NT2/D1 (cell line): ENCODE data around the gene MEN1.

Experiments
- SUZ12 ChIP-seq: IDR thresholded peaks from 2 replicates; pipeline ENCODE4 v1.6.1; 2011; ENCODE audit not compliant: insufficient read length, insufficient read depth; ENCODE audit errors: extremely low read depth
- YY1 ChIP-seq: IDR thresholded peaks from 2 replicates; pipeline ENCODE4 v1.6.1; 2011; ENCODE audit not compliant: insufficient read length, insufficient read depth

DNA sequence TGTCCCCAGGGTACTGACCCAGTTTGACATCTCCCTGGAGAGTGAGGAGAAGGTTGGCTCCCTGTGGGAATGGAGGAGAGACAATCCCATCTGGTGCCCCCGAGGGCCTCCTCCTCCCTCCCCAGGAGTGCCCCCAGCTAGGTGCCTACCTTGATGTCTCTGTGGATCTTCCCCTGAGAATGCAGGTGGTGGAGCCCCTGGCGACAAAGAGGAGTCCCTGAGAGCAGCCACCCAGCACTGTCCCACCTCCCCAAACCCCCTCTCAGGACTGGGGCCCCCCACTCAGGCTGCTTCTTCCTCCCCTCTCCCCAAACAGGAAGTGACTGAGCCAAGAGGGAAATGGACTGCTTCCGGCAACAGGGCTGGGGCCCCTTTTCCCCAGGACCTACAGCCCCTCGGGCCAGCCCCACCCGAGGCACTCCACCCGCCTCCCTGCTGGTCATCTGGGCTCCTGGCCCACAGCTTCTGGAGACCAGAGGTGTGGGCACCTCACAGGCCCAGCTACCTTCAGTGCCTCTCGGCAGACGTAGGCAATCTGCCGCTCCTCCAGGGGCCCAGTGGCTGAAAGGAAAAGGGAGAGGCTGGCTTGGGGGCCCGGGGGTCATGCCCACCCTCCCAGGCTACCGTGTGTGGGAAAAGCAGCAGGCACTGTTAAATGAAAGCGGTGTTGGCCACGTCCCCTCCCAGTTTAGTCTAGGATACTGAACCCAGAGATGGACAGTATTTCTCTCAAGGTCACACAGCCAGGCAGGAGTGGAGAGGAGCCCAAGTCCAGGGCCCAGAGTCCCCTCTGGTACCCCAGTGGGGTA, 8.6 kb downstream of the MEN1 start:
- TF ChIP-seq SUZ12 (no peak), YY1 (no peak)
